Fibroblast of villous mesenchyme (primary cell): ENCODE data around the gene EIF4E2. TPM values are rescaled to one million over a fixed set of nuclear protein-coding genes. Genes with fewer than 3 reads are reported as not detected.

Source experiments
- DNase-seq: peaks from one replicate; pipeline ENCODE4 v3.0.0-alpha.2; 2010; ENCODE audit warnings: low read depth
- H3K4me3 ChIP-seq: 2 replicates; pipeline ENCODE4 v1.5.1; 2011; ENCODE audit warnings: low read depth, mild to moderate bottlenecking, low read length
- total RNA-seq: library from RNA; depleted of rRNA; stranded (reverse); fragments of >200 nt; gene quantifications from 2 replicates; pipeline ENCODE4 v1.2.3, GENCODE V29; 2012
- TF ChIP-seq, protein P1 (sequence below): IDR thresholded peaks from 2 replicates; pipeline ENCODE4 v1.5.1; 2012; ENCODE audit warnings: low read depth, mild to moderate bottlenecking, low read length; ENCODE audit not compliant: insufficient read depth

Gene EIF4E2
- total RNA-seq, 1 donor = 74.7 TPM

DNA sequence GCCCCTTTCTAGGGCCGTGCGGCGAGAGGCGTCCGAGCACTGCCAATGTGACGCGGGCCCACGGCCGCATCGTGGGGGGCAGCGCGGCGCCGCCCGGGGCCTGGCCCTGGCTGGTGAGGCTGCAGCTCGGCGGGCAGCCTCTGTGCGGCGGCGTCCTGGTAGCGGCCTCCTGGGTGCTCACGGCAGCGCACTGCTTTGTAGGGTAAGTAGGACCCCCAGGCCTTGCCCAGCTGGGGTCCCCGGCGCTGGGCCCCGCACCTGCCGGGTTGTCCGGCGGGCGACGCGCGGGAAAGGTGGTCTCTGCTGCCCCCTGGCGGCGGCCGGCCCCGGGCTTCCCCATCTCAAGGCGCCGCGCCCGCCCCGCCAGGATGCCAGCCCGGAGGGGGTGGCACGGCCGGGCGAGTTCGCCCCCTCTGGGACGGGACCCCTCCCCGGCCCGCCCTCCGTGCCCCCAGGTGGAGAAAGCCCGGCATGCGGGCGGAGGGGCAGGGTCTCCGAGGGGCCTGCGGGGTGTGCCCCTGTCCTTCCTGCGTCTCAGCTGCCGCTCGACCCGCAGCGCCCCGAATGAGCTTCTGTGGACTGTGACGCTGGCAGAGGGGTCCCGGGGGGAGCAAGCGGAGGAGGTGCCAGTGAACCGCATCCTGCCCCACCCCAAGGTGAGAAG is 28.4 kb upstream of the EIF4E2 start:
- peak; percentile 14 for DNase-seq
- no peak overlapping the region for H3K4me3 ChIP-seq
- TF ChIP-seq, protein P1, sequence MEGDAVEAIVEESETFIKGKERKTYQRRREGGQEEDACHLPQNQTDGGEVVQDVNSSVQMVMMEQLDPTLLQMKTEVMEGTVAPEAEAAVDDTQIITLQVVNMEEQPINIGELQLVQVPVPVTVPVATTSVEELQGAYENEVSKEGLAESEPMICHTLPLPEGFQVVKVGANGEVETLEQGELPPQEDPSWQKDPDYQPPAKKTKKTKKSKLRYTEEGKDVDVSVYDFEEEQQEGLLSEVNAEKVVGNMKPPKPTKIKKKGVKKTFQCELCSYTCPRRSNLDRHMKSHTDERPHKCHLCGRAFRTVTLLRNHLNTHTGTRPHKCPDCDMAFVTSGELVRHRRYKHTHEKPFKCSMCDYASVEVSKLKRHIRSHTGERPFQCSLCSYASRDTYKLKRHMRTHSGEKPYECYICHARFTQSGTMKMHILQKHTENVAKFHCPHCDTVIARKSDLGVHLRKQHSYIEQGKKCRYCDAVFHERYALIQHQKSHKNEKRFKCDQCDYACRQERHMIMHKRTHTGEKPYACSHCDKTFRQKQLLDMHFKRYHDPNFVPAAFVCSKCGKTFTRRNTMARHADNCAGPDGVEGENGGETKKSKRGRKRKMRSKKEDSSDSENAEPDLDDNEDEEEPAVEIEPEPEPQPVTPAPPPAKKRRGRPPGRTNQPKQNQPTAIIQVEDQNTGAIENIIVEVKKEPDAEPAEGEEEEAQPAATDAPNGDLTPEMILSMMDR = peak; percentile 62

DNA sequence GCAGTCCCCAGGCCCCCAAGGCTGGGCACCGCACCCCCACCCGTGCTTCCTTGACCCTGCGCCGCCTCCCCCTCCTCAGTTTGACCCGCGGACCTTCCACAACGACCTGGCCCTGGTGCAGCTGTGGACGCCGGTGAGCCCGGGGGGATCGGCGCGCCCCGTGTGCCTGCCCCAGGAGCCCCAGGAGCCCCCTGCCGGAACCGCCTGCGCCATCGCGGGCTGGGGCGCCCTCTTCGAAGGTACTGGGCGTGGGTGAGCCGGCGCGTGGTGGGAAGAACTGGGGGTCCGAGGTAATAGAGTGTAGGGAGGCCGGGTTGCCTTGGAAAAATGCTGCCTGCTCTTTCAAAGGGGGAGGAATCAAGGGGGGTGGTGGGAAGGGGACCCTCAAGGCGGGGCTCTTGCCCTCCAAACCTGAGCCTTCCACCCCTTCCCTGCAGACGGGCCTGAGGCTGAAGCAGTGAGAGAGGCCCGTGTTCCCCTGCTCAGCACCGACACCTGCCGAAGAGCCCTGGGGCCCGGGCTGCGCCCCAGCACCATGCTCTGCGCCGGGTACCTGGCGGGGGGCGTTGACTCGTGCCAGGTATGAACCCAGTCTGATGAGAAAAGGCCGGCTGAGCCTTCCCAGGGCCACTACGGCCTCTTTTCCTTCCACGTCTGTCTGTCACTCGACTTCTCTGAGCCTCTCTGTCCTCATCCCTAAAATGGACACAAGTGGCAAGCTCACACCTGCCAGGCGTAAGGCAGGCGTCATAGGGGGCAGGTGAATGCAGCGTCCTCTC is 27.7 kb upstream of the EIF4E2 start:
- DNase-seq = no peak
- H3K4me3 ChIP-seq = no peak overlapping the region
- TF ChIP-seq, protein P1 = no peak

DNA sequence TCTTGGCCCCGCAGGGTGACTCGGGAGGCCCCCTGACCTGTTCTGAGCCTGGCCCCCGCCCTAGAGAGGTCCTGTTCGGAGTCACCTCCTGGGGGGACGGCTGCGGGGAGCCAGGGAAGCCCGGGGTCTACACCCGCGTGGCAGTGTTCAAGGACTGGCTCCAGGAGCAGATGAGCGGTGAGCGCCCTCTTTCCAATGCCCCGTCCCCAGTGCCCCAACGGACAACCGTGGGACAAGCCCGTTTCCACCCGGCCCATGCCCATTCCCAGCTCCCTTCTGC is 27.1 kb upstream of the EIF4E2 start:
- no peak overlapping the region for H3K4me3 ChIP-seq
- no peak for DNase-seq
- TF ChIP-seq, protein P1 = no peak

DNA sequence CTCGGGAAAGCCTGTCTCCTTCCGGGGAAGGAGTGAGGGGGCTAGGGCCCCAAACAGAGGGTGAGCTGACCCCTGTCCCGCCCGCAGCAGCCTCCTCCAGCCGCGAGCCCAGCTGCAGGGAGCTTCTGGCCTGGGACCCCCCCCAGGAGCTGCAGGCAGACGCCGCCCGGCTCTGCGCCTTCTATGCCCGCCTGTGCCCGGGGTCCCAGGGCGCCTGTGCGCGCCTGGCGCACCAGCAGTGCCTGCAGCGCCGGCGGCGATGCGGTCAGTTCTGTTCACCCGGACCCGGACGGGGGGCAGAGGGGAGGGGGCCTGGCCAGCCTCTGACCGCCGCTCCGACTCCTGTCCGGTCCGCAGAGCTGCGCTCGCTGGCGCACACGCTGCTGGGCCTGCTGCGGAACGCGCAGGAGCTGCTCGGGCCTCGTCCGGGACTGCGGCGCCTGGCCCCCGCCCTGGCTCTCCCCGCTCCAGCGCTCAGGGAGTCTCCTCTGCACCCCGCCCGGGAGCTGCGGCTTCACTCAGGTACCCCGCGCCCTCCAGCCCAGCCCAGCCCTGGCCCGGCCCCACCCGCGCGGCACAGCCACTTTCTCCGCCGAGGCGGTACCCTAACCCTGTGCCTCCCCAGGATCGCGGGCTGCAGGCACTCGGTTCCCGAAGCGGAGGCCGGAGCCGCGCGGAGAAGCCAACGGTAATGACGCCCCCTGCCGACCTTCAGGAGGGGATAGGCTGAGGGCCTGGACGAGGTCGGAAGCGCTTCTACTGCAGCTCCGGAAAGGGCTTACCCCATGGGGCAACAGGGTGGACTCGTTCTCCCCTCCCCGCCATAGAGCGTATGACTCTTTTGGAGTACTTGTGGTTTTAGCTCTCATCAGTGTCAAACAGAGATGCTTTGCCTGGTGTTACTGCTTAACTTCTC is 26.5 kb upstream of the EIF4E2 start:
- TF ChIP-seq, protein P1 = peak; percentile 17
- H3K4me3 ChIP-seq = peak overlapping the region; percentile 37
- peak; percentile 28 for DNase-seq

DNA sequence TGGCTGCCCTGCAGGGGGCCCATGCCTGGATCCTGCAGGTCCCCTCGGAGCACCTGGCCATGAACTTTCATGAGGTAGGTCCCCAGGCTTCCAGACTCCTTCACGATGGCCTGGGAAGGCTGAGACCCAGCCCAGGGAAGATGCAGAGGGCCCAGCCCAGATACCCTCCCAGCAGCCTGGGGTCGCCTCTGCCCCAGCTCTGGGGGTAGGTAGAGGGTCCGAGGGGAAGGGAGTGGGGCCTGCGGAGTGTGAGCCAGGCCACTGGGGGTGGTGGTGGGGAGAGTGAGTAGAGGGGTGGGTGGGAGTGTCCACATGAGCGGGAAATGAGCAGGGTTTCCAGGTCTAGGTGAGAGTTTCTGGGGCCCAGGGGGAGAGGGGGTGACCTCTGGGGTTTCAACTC is 25.7 kb upstream of the EIF4E2 start:
- no peak overlapping the region for H3K4me3 ChIP-seq
- TF ChIP-seq, protein P1 = no peak
- DNase-seq = no peak

DNA sequence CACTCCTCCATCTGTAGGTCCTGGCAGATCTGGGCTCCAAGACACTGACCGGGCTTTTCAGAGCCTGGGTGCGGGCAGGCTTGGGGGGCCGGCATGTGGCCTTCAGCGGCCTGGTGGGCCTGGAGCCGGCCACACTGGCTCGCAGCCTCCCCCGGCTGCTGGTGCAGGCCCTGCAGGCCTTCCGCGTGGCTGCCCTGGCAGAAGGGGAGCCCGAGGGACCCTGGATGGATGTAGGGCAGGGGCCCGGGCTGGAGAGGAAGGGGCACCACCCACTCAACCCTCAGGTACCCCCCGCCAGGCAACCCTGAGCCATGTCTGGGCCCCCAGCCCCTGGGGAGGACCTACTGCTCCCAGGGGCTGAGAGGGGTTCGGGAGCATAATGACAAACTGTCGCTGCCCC is 25.3 kb upstream of the EIF4E2 start:
- no peak for DNase-seq
- H3K4me3 ChIP-seq = no peak overlapping the region
- TF ChIP-seq, protein P1 = no peak
